Testis (tissue), 2 donors: Measurements from ENCODE around the gene DTX3.

Source experiments
- CTCF ChIP-seq, 3 experiments: fragments of 450-650 bp in 2 of 3; fragments of 200-600 bp in 1 of 3; sonication (generic) in 1 of 3; IDR thresholded peaks; one replicate each; pipeline ENCODE4 v1.5.1; 2016 to 2019; ENCODE audit warnings: antibody characterized with exemption in 3 of 3, mild to moderate bottlenecking in 2 of 3, moderate library complexity in 1 of 3
- POLR2A ChIP-seq: fragments of 450-650 bp; IDR thresholded peaks from one replicate; pipeline ENCODE4 v1.6.1; 2017; ENCODE audit warnings: antibody characterized with exemption, mild to moderate bottlenecking, moderate library complexity

- no peak for TF ChIP-seq CTCF (IDR thresholded peaks at IDR 0.05)
- no peak for TF ChIP-seq POLR2A
Observed at GRCh38 chr12:57558864-57559263, 45.8 kb upstream of the DTX3 start.
